ENCODE measurements around the gene EFCAB8. TPM values are rescaled to one million over a fixed set of nuclear protein-coding genes. Genes with fewer than 3 reads are reported as not detected.

Gene EFCAB8
- total RNA-seq, 4 donors from 2014 or later: not detected

DNA sequence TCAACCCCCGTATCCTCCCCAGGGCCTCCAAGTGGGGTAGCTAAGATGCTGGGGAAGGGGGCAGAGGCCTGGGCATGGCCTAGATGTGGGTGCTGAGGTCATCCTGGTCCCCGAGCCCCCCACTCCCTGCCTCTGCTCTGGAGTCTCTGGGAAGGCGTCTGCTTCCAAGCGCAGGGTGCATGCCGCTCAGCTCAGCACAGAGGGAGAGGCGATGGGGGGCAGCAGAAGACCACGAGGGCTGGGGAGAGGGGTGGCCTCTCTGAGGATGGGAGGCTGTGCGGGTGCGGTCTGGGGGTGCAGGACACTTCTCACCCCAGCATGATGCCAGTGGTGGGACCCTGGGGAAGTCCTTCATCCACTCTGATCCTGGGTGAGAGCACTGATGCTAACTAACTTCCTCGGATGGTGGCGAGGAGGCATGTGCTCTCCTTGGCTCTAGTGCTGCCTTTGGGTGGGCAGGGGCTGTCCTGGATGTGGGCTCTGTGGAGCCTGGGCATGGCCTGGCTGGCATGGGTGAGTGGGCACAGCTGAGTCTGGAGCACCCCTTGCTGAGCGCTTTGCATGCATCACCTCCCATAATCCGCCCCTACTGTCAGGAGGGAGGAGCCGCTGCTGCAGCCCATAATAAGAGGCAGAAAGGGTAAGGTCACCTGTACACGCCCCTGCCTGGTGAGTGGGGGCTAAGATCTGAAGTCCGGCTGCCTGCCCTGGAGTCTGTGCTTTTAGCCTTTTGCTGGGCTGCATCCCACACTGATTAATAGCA lies 34.7 kb downstream of the EFCAB8 start:
- H3K36me3 ChIP-seq: no peaks in the 10 kb centered on the region
- no peak for TF ChIP-seq POLR2A (IDR thresholded peaks at IDR 0.05)
- no peak for TF ChIP-seq CTCF (IDR thresholded peaks at IDR 0.05 in 4 of 5, conservative IDR thresholded peaks at IDR 0.05 in 1 of 5)
- no peaks in the 10 kb centered on the region for H3K27me3 ChIP-seq
- ATAC-seq (no peak), DNase-seq (no peak)
- no peak overlapping the region for H3K27ac ChIP-seq
- intact Hi-C loops (cut with DNase I; ENCODE audit: low total_unique reads) (no loop called here), in situ Hi-C loops (cut with MboI; ENCODE audit: low sequenced_read_pairs in 4 of 4) (no loop called here)
- no peak overlapping the region for H3K4me3 ChIP-seq
- no peaks in the 10 kb centered on the region for H3K9me3 ChIP-seq
- no peaks in the 10 kb centered on the region for H3K4me1 ChIP-seq

DNA sequence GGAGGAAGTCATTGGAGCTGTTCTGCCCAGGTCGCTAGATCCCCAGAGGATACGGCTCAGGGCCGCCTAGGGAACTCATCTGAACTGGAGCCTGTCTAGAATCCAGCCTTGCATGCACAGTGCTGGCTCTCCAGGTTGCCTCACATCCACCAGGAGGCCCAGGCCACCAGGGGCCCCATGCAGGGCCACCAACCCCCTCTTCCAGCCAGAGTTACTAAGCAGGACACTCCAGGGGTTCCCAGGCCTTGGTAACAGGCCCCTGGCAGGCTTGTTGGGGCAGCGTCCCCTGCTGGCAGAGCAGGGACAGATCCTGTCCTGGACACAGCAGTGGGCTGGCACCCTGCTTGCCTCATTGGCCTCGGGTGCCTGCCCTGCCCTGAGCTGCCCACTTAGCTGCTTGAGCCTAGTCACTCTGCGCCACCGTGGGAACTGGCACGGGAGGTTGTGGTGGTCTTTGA lies 35.3 kb downstream of the EFCAB8 start:
- in situ Hi-C loops (cut with MboI; ENCODE audit: low sequenced_read_pairs in 4 of 4): no loop called here
- intact Hi-C loops (cut with DNase I; ENCODE audit: low total_unique reads): no loop called here
- DNase-seq: no peak

GRCh38 chr20:32894711-32895355 lies 36.1 kb downstream of the EFCAB8 start:
- intact Hi-C loops (cut with DNase I; ENCODE audit: low total_unique reads) (no loop called here), in situ Hi-C loops (cut with MboI; ENCODE audit: low sequenced_read_pairs in 4 of 4) (no loop called here)
- no peak for DNase-seq

More for the DNA sequence above, 35.3 kb downstream of the EFCAB8 start:
- Histone ChIP-seq H3K4me1 (no peaks in the 10 kb centered on the region), H3K9me3 (no peaks in the 10 kb centered on the region), H3K36me3 (no peaks in the 10 kb centered on the region), H3K4me3 (no peak overlapping the region), H3K27ac (no peak overlapping the region), H3K27me3 (no peaks in the 10 kb centered on the region)
- TF ChIP-seq POLR2A (IDR thresholded peaks at IDR 0.05) (no peak), CTCF (IDR thresholded peaks at IDR 0.05 in 4 of 5, conservative IDR thresholded peaks at IDR 0.05 in 1 of 5) (no peak)
- no peak for ATAC-seq

GRCh38 chr20:32896521-32897280 lies 38.0 kb downstream of the EFCAB8 start:
- Histone ChIP-seq H3K9me3 (no peaks in the 10 kb centered on the region), H3K36me3 (no peaks in the 10 kb centered on the region), H3K4me3 (no peak overlapping the region), H3K27ac (no peak overlapping the region), H3K27me3 (no peaks in the 10 kb centered on the region), H3K4me1 (no peaks in the 10 kb centered on the region)
- no peak for TF ChIP-seq POLR2A (IDR thresholded peaks at IDR 0.05)
- no peak for TF ChIP-seq CTCF (IDR thresholded peaks at IDR 0.05 in 4 of 5, conservative IDR thresholded peaks at IDR 0.05 in 1 of 5)
- intact Hi-C loops (cut with DNase I; ENCODE audit: low total_unique reads): no loop called here
- DNase-seq: no peak
- in situ Hi-C loops (cut with MboI; ENCODE audit: low sequenced_read_pairs in 4 of 4): no loop called here
- ATAC-seq: no peak

More at GRCh38 chr20:32894711-32895355, 36.1 kb downstream of the EFCAB8 start:
- H3K36me3 ChIP-seq: no peaks in the 10 kb centered on the region
- no peaks in the 10 kb centered on the region for H3K9me3 ChIP-seq
- H3K27ac ChIP-seq: no peak overlapping the region
- no peak for ATAC-seq
- no peaks in the 10 kb centered on the region for H3K27me3 ChIP-seq
- no peak for TF ChIP-seq CTCF (IDR thresholded peaks at IDR 0.05 in 4 of 5, conservative IDR thresholded peaks at IDR 0.05 in 1 of 5)
- TF ChIP-seq POLR2A (IDR thresholded peaks at IDR 0.05): no peak
- H3K4me3 ChIP-seq: no peak overlapping the region
- no peaks in the 10 kb centered on the region for H3K4me1 ChIP-seq

Data from gastrocnemius medialis (tissue), 4 donors.